HT1080 (cell line): ENCODE measurements around the gene NCL. TPM values are rescaled to one million over a fixed set of nuclear protein-coding genes. Genes with fewer than 3 reads are reported as not detected.
"Not testable (repeated sequence)": the region's sequence is repeated elsewhere in the genome, so short reads cannot be mapped to it uniquely, and the experiment has no call there.

Source experiments
- DNase-seq: peaks from one replicate; pipeline ENCODE4 v3.0.0-alpha.2; 2015; ENCODE audit warnings: low read depth
- total RNA-seq: library from RNA; depleted of rRNA; stranded (reverse); fragments of >200 nt; shearing (Covaris generic); gene quantifications from 2 replicates; pipeline ENCODE4 v1.2.3, GENCODE V29; 2014

The NCL gene
- total RNA-seq, 1 experiment from 2014 or later: 358 TPM

GRCh38 chr2:231430437-231430836, 33.8 kb downstream of the NCL start:
- not testable (repeated sequence) for DNase-seq

- DNase-seq: no peak
These were observed 34.4 kb downstream of the NCL start for GRCh38 chr2:231429901-231430300.

- DNase-seq: no peak
These were observed 35.1 kb downstream of the NCL start for GRCh38 chr2:231429152-231429551.

GRCh38 chr2:231427116-231427515, 37.2 kb downstream of the NCL start:
- DNase-seq: no peak

GRCh38 chr2:231425811-231426703, 38.2 kb downstream of the NCL start:
- DNase-seq: no peak

GRCh38 chr2:231425291-231425810, 38.9 kb downstream of the NCL start:
- peak; percentile 61 for DNase-seq

GRCh38 chr2:231423176-231423575, 41.1 kb downstream of the NCL start:
- no peak for DNase-seq

GRCh38 chr2:231422056-231422455, 42.2 kb downstream of the NCL start:
- no peak for DNase-seq

- DNase-seq: no peak
These were observed 43.2 kb downstream of the NCL start for GRCh38 chr2:231421051-231421580.

GRCh38 chr2:231418820-231419640, 45.3 kb downstream of the NCL start:
- DNase-seq: no peak

- no peak for DNase-seq
These were observed 49.3 kb downstream of the NCL start for GRCh38 chr2:231415029-231415428.

GRCh38 chr2:231413921-231414476, 50.3 kb downstream of the NCL start:
- no peak for DNase-seq

GRCh38 chr2:231413456-231413855, 50.8 kb downstream of the NCL start:
- no peak for DNase-seq

GRCh38 chr2:231412618-231412963, 51.7 kb downstream of the NCL start:
- no peak for DNase-seq

GRCh38 chr2:231411831-231412617, 52.3 kb downstream of the NCL start:
- DNase-seq: peak; percentile 89

GRCh38 chr2:231411237-231411636, 53.0 kb downstream of the NCL start:
- DNase-seq: no peak

- DNase-seq: no peak
These were observed 53.8 kb downstream of the NCL start for GRCh38 chr2:231410293-231411004.

- no peak for DNase-seq
These were observed 54.5 kb downstream of the NCL start for GRCh38 chr2:231409776-231410175.

GRCh38 chr2:231408304-231408703, 56.0 kb downstream of the NCL start:
- DNase-seq: not testable (repeated sequence)

GRCh38 chr2:231407686-231408085, 56.6 kb downstream of the NCL start:
- not testable (repeated sequence) for DNase-seq
